ENCODE results near the gene TERF2IP.

The TERF2IP gene

GRCh38 chr16:75640598-75640997 lies 7.0 kb upstream of the TERF2IP start:
- no peak for DNase-seq

GRCh38 chr16:75644240-75645012 lies 3.1 kb upstream of the TERF2IP start:
- no peak for DNase-seq

GRCh38 chr16:75647112-75647491 lies 471 bp upstream of the TERF2IP start:
- no peak for DNase-seq

- peak; percentile 88 for DNase-seq
Measured at GRCh38 chr16:75648265-75649076, 898 bp downstream of the TERF2IP start.

- no peak for DNase-seq
Measured at GRCh38 chr16:75653922-75654321, 6.3 kb downstream of the TERF2IP start.

GRCh38 chr16:75658175-75658574 lies 10.6 kb downstream of the TERF2IP start:
- no peak for DNase-seq

- DNase-seq: no peak
Measured at GRCh38 chr16:75660321-75660720, 12.7 kb downstream of the TERF2IP start.

- no peak for DNase-seq
Measured at GRCh38 chr16:75660726-75661302, 13.2 kb downstream of the TERF2IP start.

GRCh38 chr16:75667503-75667902 lies 19.9 kb downstream of the TERF2IP start:
- no peak for DNase-seq

GRCh38 chr16:75676909-75677308 lies 29.3 kb downstream of the TERF2IP start, which contains the start of gene CPHXL2:
Gene CPHXL2, minus strand, starts transcription at chr16:75677009. Its CDS starts 10 bp downstream, at chr16:75676999.
- DNase-seq: no peak

GRCh38 chr16:75679366-75679765 lies 31.8 kb downstream of the TERF2IP start:
- no peak for DNase-seq

GRCh38 chr16:75682308-75682707 lies 34.7 kb downstream of the TERF2IP start:
- no peak for DNase-seq

- DNase-seq: no peak
Measured at GRCh38 chr16:75687361-75687760, 39.8 kb downstream of the TERF2IP start.

GRCh38 chr16:75695708-75696107 lies 48.1 kb downstream of the TERF2IP start:
- no peak for DNase-seq

- DNase-seq: no peak
Measured at GRCh38 chr16:75697571-75697970, 50.0 kb downstream of the TERF2IP start.

GRCh38 chr16:75701361-75701760 lies 53.8 kb downstream of the TERF2IP start, which contains the start of gene DUXB:
Gene DUXB, minus strand, starts transcription at chr16:75701461. Its CDS starts 43 bp downstream, at chr16:75701418.
- DNase-seq: no peak

GRCh38 chr16:75702242-75702641 lies 54.7 kb downstream of the TERF2IP start:
- no peak for DNase-seq

GRCh38 chr16:75703306-75703705 lies 55.7 kb downstream of the TERF2IP start:
- DNase-seq: no peak
